ENCODE measurements around the gene EYA2.
"Not testable (repeated sequence)": the region's sequence is repeated elsewhere in the genome, so short reads cannot be mapped to it uniquely, and the experiment has no call there.

The EYA2 gene

GRCh38 chr20:47154089-47154488 is 259.4 kb downstream of the EYA2 start:
- DNase-seq, result no peak

- DNase-seq, result no peak
Measured at GRCh38 chr20:47156301-47157137, 261.9 kb downstream of the EYA2 start.

GRCh38 chr20:47159166-47159565 is 264.5 kb downstream of the EYA2 start:
- DNase-seq, result no peak

- no peak for DNase-seq
Measured at GRCh38 chr20:47160240-47160639, 265.6 kb downstream of the EYA2 start.

GRCh38 chr20:47160992-47161391 is 266.3 kb downstream of the EYA2 start:
- no peak for DNase-seq

- DNase-seq, result no peak
Measured at GRCh38 chr20:47161411-47161810, 266.8 kb downstream of the EYA2 start.

- no peak for DNase-seq
Measured at GRCh38 chr20:47164140-47164539, 269.5 kb downstream of the EYA2 start.

- DNase-seq, result no peak
Measured at GRCh38 chr20:47165376-47165865, 270.8 kb downstream of the EYA2 start.

- no peak for DNase-seq
Measured at GRCh38 chr20:47167846-47168245, 273.2 kb downstream of the EYA2 start.

- DNase-seq, result no peak
Measured at GRCh38 chr20:47172579-47172978, 277.9 kb downstream of the EYA2 start.

GRCh38 chr20:47173596-47174216 is 279.1 kb downstream of the EYA2 start:
- DNase-seq, result no peak

- DNase-seq, result no peak
Measured at GRCh38 chr20:47174456-47175243, 280.0 kb downstream of the EYA2 start.

- no peak for DNase-seq
Measured at GRCh38 chr20:47175493-47175892, 280.9 kb downstream of the EYA2 start.

- not testable (repeated sequence) for DNase-seq
Measured at GRCh38 chr20:47176217-47176616, 281.6 kb downstream of the EYA2 start.

GRCh38 chr20:47178277-47178676 is 283.6 kb downstream of the EYA2 start:
- no peak for DNase-seq

GRCh38 chr20:47178851-47179250 is 284.2 kb downstream of the EYA2 start:
- no peak for DNase-seq

GRCh38 chr20:47179267-47179666 is 284.6 kb downstream of the EYA2 start:
- DNase-seq, result no peak

GRCh38 chr20:47181056-47181862 is 286.6 kb downstream of the EYA2 start:
- no peak for DNase-seq

- DNase-seq, result no peak
Measured at GRCh38 chr20:47183367-47183766, 288.7 kb downstream of the EYA2 start.

GRCh38 chr20:47187450-47188195 is 293.0 kb downstream of the EYA2 start:
- DNase-seq, result peak; percentile 25

GRCh38 chr20:47188540-47188939 is 293.9 kb downstream of the EYA2 start:
- DNase-seq, result peak; percentile 38

GRCh38 chr20:47189060-47189459 is 294.4 kb downstream of the EYA2 start:
- no peak for DNase-seq
